Neural cell (in vitro differentiated cells): ENCODE measurements around the gene NELFA.

Source experiments
- CTCF ChIP-seq: fragments of 450-650 bp; IDR thresholded peaks from 2 replicates; pipeline ENCODE4 v1.5.1; 2014; ENCODE audit warnings: antibody characterized with exemption, mild to moderate bottlenecking, moderate library complexity; ENCODE audit not compliant: poor library complexity, severe bottlenecking
- EP300 ChIP-seq: fragments of 450-650 bp; conservative IDR thresholded peaks from 2 replicates; pipeline ENCODE4 v1.6.1; 2014; ENCODE audit warnings: antibody characterized with exemption, mild to moderate bottlenecking, moderate library complexity; ENCODE audit not compliant: poor library complexity, severe bottlenecking
- SMC3 ChIP-seq: fragments of 450-650 bp; conservative IDR thresholded peaks from 2 replicates; pipeline ENCODE4 v1.6.1; 2014; ENCODE audit warnings: antibody characterized with exemption, mild to moderate bottlenecking, moderate library complexity; ENCODE audit not compliant: poor library complexity

- no peak for TF ChIP-seq CTCF
- TF ChIP-seq SMC3 = no peak
- no peak for TF ChIP-seq EP300
These were observed 38.4 kb upstream of the NELFA start for GRCh38 chr4:2047031-2047660.
